Measurements from ENCODE around the gene SV2B.

GRCh38 chr15:91073077-91073476, 27.0 kb upstream of the SV2B start:
- TF ChIP-seq CTCF (conservative IDR thresholded peaks at IDR 0.05; ENCODE audit: low read depth, low read length) (no peak), EZH2 (IDR thresholded peaks at IDR 0.05; ENCODE audit: borderline replicate concordance, low read depth, low read length, poor library complexity, severe bottlenecking) (no peak)

Measured in A673 (cell line).